Measurements from ENCODE around the gene P2RY10.
"Not testable (repeated sequence)": the region's sequence is repeated elsewhere in the genome, so short reads cannot be mapped to it uniquely, and the experiment has no call there.

The P2RY10 gene, protein sequence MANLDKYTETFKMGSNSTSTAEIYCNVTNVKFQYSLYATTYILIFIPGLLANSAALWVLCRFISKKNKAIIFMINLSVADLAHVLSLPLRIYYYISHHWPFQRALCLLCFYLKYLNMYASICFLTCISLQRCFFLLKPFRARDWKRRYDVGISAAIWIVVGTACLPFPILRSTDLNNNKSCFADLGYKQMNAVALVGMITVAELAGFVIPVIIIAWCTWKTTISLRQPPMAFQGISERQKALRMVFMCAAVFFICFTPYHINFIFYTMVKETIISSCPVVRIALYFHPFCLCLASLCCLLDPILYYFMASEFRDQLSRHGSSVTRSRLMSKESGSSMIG

DNA sequence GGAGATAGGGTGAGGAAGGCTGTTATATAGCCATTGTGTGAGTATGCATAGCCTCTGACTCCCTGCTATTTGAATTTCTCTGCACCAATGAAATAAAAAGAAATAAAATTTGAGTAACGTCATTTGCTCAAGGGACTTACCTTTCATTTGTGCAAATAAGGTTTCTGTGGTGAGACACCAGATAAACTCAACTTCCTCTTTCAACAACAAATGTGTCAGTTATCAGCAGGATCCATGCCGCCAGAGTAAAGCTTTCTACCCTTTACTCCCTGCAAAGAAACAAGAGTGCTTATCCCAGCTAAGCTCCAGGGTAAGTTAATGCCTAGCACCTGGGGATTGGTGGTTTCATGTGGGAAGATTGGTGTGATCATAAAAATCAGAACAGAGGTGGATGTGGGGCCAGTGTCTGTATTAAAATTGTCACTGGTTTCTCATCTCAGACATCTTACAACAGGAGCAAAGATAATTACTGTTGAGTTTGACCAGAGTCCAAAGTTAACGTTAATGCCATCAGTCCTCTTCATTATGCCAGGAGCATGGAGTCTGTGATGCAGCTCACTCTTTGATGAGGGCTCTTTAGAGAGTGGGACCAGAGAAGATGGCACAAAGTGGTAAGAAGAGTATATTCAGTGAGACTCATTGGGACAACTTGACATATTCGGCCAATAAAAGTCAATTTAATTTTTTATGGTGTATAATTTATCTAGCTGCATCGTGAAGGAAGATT, at the start of gene P2RY10:
P2RY10 (plus strand) TSS at position 206 of the 727 bp plus-strand sequence. CDS start 15,130 bp downstream, outside the sequence.
- DNase-seq (ENCODE audit: low read depth), result no peak

DNA sequence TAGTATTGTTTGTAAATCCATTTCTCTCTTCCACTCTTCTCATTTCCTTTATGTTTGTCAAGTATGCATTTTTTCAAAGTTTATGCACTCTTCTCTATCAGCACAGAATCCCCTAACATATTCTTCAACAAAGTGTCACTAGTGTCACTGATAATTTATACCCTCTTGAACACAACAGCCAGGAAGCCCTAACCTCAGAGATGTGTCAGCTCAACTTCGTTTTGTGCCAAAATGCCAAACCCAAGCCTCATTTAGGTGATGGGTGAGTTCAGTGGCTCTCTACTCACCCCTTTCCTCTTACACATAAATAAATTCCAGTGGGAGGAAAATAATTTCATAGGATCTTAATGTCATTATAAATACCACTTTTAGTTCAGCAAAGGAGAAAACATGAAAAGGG, 22.4 kb upstream of the P2RY10 start:
- no peak for DNase-seq (ENCODE audit: low read depth)

DNA sequence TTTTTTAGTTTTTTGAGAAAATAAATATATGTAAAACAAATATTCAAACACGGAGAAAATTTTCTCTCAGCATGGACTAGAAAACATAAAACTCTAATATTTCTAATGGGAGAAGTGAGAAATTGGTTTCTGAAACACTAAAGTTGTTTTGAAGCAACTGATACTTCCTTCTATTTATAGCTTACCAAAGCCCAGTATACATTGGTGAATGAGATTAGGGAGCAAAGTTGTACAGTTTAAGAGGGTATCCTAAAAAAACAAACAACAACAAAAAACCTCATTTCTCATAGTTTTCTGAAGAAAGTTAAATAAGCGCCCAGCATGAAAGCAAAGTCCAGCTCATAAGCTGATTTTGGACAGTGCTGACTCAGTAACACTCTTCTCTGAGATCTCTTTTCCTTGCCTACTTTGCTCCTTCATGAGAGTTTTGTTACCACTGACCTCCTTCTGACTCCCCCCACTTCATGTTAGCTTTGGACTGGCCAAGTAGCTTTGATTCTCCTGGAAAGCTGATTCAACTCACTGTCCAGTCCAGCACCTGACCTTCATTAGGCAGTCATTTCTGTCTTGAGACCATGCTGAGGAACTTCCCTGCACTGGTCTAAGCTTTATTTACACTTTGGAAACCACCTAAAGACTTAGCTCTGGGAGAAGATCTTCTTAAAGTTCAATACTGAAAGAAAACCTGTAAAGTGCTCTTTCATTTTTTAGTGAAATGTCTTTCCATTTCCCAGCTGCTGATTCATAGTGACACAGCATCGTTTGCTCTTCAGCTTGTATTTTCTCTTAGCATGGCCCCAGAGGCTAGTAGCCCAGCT, 21.8 kb upstream of the P2RY10 start:
- no peak for DNase-seq (ENCODE audit: low read depth)

DNA sequence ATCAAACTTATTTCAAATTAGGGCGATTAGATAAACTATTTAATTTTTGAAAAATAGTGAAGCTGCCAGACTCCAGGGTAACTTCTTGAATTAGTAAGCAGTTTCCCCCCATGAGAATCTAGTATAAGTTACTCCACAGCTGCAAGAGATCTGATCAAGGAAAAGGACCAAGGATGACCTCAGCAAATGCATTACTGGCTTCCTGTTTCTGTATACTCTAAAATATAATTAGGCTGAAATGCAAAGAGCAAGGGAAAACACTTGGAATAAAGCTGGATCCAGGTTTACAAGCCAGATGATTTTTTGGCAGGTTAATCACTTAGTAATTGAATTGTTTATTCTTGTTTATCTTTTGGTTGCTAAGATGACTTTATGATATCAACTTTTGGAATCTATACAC, 13.4 kb upstream of the P2RY10 start:
- no peak for DNase-seq (ENCODE audit: low read depth)

DNA sequence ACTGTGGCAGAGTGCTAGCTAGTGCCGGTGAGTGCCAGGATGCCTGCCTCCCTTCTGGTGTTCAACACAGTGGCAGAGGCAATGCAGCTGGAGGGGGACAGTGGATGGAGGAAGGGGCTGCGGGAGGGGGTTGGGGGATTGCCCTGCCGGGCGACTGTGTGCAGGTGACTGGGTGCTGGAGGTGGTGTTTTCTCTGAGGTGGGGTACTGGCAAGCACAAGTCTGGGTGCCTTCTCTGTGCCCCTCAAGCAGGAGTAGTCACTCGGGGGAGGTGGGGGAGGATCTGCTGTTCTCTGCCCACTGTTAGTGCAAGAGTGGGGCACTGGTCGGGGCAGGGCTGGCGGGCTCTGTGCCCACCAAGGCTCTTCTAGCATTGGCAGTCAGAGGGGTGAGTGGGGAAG, 10.3 kb upstream of the P2RY10 start:
- no peak for DNase-seq (ENCODE audit: low read depth)

DNA sequence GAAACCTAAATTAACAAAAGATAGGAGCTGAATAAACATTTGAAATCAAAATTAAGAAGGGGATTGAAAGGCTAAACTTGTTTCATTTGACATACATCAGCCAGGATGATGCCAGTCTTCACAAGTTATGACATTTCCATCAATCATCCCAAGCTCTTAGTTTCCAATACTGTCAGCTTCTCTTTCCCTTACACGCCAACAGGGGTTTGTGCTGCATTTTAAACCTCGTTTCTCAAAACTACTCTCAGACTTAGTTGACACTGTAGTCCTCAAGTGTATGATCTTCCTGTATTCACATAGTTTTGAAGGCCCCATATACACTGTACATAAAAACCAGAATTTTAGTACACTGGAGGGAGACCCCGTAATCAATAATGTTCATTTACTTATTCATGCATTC, 840 bp upstream of the P2RY10 start:
- no peak for DNase-seq (ENCODE audit: low read depth)

DNA sequence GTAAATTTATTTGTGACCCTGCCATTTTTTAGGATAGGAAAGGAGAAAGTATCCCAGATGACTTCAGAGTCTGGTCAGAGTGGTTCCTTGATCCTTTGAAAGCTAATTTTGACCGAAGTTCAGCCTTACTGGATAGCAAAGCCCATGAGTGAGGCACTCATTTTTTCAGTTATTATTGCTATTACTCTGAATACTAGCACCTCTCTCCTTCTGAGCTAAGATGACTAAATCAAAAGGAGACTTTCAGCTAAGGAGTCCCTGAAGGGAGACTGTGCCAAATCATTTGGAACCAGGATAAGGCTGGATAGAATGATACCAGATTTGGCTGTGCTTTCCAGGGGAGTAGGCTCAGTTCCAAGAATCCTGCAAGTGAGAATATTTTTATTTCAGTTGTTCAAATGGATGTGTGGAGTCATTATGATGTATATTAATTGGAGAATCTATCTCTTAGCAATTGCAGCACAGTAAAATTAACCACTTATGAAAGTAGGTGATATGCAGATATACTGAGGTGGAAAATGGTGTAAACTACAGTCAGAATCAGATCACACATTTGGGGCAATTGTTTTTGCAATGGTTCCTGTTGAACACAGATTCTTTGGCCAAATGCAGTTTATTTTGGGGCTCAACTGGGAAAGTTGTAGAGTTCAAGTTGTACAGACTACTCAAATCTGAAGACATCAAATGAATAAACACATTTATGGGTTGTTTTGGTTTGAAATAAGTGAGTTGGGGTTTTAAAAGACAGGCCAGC, 1.2 kb downstream of the P2RY10 start:
- DNase-seq (ENCODE audit: low read depth), result no peak

DNA sequence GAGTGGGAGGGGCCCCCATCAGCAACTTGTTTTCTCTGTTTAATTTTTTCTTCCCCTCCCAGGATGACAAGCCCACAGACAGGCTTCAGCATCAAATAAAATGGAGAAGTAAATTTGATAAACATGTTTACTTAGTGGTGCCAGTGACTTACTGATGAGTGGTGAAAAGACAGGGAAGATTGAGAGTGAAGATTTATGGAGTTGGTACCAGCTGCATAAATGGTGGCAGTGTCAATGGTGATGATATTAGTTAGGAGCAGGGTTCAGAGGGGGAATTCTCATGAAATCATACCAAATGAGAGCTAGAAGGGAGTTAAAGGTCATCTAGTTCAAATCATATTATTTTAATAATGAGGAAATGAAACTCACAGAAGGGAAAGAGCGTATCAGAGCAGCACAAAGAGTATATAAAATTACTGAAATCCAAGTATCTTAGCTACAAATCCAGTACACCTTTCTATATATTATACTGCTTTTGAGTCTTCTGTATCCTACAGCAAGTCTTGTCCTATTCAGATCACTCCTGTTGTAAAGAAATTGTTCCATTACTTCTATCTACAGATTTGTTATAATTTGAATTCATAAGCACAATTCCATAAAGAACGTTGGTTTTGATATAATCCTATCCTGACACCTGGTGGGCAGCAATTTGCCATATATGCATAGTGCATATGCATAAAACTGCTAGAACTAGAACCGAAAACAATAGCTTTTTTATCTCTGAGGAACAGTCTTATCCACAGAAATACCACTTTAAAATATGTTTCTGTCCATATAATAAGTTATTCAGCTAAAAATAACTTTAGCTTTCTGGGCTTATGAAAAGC, 5.0 kb downstream of the P2RY10 start:
- DNase-seq (ENCODE audit: low read depth), result no peak

DNA sequence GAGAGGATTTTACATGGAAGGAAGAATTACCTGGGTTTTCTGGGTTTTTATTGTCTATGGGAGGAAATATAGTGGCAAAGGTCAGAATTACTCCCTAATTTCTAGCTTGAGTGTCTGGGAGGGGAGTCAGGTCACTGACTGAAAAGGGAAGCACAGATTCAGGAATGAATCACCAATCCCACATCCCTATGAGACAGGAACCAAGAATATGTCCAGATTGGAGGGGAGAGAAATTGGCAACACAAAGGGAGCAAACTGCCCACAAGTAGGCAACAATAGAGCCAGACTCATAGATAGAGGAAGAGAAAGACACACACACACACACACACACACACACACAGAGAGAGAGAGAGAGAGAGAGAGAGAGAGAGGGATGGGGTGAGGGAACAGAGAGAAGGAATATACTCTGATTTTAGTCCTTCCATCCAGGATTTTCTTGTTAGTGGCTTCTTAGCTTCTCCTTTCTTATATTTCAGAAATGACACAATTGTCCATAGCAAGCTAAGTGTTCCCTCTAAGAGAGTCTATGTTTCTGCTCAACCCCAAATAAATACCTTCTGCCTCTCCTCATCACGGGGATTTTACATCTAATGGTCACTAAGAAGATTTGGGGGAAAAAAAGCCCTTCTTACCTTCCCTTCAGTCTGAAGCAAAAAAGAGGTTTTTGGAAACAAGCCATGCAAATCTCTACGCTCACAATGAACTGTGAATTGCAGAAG, 12.0 kb downstream of the P2RY10 start:
- DNase-seq (ENCODE audit: low read depth), result no peak

DNA sequence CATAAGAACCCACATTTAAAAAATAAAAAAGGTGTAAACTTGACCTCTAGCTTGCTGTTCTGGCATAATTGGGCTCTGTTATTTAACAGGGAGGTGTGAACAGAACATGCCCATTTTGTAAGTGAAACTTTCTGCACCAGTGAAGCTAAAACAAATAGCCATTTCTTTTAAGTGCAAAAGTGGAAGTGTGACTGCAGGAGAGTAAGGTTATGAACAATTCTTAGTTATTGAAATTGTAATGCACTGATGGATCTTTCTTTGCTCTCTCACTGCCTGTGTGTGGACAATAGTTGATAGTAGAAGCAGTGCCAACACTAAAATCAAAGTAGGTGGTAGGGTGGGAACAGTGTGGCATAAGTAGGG, 12.6 kb downstream of the P2RY10 start:
- no peak for DNase-seq (ENCODE audit: low read depth)

DNA sequence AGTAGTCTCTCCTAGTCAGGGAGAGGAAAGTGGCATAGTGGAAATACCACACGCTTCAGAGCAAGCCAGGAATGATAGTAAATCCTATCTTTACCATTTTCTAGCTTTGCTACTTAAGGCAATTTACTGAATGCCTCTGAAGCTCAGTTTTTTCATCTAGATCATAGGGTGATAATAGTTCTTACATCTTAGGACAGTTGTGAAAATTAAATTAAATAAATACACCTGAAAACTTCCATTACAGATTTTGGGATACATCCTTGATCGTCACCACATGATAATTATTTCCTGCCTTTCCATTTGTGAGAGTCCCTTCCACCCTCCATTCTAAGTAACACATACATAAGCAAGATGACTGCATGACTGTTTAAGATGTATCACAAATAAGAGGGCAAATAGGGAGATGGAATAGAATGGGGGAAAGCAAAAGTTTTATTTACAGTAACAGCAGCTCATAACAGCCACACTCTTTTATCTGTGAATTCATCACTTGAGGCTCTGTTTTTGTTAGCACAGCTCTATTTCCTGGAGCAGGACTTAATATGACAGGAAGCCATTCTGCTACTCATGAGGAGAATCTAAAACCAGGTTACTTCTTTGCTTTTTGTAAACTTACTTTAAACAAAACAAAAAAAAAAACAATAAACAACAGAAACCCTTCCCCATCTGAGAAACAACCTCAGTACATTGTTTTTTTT, 13.4 kb downstream of the P2RY10 start:
- no peak for DNase-seq (ENCODE audit: low read depth)

DNA sequence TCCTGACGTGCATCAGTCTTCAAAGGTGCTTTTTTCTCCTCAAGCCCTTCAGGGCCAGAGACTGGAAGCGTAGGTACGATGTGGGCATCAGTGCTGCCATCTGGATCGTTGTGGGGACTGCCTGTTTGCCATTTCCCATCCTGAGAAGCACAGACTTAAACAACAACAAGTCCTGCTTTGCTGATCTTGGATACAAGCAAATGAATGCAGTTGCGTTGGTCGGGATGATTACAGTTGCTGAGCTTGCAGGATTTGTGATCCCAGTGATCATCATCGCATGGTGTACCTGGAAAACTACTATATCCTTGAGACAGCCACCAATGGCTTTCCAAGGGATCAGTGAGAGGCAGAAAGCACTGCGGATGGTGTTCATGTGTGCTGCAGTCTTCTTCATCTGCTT, 15.7 kb downstream of the P2RY10 start:
- no peak for DNase-seq (ENCODE audit: low read depth)

DNA sequence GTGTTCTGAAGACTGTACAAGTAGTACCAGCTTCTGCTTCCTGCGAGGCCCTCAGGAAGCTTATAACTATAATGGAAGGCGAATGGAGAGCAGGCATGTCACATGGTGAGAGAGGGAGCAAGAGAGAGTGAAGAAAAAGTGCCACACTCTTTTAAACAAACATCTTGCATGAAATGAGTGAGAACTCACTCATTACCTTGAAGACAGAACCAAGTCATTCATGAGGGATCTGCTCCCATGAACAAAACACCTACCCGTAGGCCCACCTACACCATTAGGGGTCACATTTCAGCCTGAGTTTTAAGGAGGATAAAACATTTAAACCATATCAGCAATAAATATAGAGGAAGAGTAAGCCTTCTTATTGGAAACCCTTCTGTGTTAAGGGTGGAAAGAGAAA, 19.4 kb downstream of the P2RY10 start:
- no peak for DNase-seq (ENCODE audit: low read depth)

DNA sequence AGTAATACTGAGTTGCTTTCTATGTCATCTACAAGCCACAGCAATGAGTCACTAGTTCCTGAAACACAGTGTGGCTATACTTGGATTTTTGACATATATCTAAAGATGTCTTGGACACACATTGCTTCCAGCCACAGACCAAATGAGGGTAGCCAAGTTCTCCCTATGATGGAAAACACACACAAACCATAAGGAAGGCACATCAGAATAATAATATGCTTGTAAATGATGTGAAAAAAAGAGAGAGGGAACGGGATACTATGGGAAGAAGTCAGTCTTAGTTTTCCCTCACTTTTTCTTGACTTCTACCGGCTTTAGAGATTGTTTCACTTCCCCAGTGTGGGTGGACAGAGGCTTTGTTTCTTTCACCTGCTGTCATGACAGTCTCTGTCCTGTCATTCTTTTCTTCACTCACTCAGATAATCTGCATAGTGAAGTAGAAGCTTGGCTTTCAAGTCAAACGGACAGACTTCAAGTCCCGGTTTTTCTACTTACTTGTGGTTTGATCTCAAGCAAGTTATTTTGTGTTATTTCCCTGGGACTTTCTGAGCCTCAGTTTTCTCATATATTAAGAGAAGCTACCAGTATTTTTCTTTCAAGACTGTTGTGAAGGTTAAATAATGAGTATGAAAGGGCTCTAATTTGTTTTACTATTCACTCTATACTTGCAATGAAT, 34.7 kb downstream of the P2RY10 start:
- no peak for DNase-seq (ENCODE audit: low read depth)

DNA sequence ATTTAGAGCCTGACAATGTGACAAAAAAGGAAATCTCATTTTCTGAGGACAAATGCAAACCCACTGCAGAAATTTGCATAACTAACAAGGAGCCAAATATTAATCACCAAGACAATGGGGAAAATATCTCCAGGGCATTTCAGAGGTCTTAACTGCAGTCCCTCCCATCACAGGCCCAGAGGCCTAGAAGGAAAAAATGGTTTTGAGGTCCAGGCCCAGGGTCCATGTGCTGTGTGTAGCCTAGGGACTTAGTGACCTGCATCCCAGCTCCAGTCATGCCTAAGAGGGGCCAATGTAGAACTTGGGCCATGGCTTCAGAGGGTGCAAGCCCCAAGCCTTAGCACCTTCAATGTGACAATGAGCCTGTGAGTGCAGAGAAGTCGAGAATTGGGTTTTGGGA, 44.2 kb downstream of the P2RY10 start:
- DNase-seq (ENCODE audit: low read depth), result no peak

DNA sequence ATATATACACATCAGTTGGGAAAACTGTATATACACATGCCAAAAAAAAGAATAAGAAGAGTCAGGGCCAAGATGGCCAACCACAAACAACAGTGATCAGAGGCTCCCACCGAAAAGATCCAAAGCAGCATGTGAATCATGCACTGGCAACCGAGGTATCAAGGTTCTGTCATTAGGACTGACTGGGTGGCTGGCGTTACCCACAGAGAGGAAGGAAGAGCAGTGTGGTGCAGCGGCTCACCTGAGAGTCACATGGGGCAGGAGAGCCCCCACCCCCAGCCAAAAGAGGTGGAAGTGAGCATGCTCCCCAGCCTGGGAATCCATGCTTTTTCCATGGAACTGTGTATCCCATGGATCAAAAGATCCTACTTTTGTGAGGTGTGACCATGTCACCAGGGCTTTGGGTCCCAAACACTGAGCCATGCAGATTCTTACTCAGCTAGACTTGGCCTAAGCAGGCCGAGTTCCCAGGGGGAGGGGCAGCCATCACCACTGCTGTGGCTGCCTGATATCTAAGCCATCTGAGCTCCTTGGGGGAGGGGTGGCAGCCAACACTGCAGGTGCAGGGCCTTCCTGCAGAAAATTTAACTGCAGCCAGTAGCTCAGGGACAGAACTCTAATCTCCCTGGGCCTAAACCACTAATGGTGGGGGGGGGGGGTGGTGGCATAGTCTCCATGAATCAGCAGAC, 52.8 kb downstream of the P2RY10 start:
- DNase-seq (ENCODE audit: low read depth), result no peak

DNA sequence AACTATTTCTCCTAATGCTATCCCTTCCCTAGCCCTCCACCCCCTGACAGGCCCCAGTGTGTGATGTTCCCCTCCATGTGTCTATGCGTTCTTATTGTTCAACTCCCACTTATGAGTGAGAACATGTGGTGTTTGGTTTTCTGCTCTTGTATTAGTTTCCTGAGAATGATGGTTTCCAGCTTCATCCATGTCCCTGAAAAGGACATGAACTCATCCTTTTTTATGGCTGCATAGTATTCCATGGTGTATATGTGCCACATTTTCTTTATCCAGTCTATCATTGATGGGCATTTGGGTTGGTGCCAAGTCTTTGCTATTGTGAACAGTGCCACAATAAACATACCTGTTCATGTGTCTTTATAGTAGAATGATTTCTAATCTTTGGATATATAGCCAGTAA, 62.3 kb downstream of the P2RY10 start:
- DNase-seq (ENCODE audit: low read depth), result not testable (repeated sequence)
